Endothelial cell (in vitro differentiated cells): ENCODE results near the gene ZNF652. TPM values are rescaled to one million over a fixed set of nuclear protein-coding genes. Genes with fewer than 3 reads are reported as not detected.
"Not testable (repeated sequence)": the region's sequence is repeated elsewhere in the genome, so short reads cannot be mapped to it uniquely, and the experiment has no call there.

Source experiments
- DNase-seq: peaks from one replicate; pipeline ENCODE4 v3.0.0; 2021; ENCODE audit warnings: low spot score
- H3K27ac Mint-ChIP-seq: one replicate; pipeline ENCODE4 v1.8.0; 2021; ENCODE audit warnings: mixed read lengths, inconsistent platforms; ENCODE audit not compliant: unreplicated experiment
- H3K27me3 Mint-ChIP-seq: one replicate; pipeline ENCODE4 v1.8.0; 2021; ENCODE audit warnings: mild to moderate bottlenecking, moderate library complexity, mixed read lengths, inconsistent platforms; ENCODE audit not compliant: unreplicated experiment
- H3K36me3 Mint-ChIP-seq: one replicate; pipeline ENCODE4 v1.8.0; 2021; ENCODE audit warnings: mild to moderate bottlenecking, low read depth, mixed read lengths, inconsistent platforms; ENCODE audit not compliant: unreplicated experiment
- H3K4me1 Mint-ChIP-seq: one replicate; pipeline ENCODE4 v1.8.0; 2021; ENCODE audit warnings: mild to moderate bottlenecking, mixed read lengths, inconsistent platforms; ENCODE audit not compliant: unreplicated experiment
- H3K4me3 Mint-ChIP-seq: one replicate; pipeline ENCODE4 v1.8.0; 2021; ENCODE audit warnings: mild to moderate bottlenecking, mixed read lengths, inconsistent platforms; ENCODE audit not compliant: unreplicated experiment
- H3K9me3 Mint-ChIP-seq: one replicate; pipeline ENCODE4 v1.8.0; 2021; ENCODE audit warnings: mixed read lengths, inconsistent platforms; ENCODE audit not compliant: unreplicated experiment
- total RNA-seq: library from RNA; stranded (reverse); fragmentation: NEBNext Ultra II Directional; extraction: Animal tissue kit (Norgen Biotek cat#: 25700); gene quantifications from one replicate; pipeline ENCODE4 v1.2.1, GENCODE V29; 2021; ENCODE audit not compliant: unreplicated experiment
- TF ChIP-seq, protein P1 (sequence below): fragments of 200-600 bp; sonication (generic); IDR thresholded peaks from one replicate; pipeline ENCODE4 v1.5.0; 2021; ENCODE audit warnings: antibody characterized with exemption; ENCODE audit not compliant: unreplicated experiment

ZNF652 gene
- total RNA-seq, 1 donor from 2014 or later: 36.0 TPM

DNA sequence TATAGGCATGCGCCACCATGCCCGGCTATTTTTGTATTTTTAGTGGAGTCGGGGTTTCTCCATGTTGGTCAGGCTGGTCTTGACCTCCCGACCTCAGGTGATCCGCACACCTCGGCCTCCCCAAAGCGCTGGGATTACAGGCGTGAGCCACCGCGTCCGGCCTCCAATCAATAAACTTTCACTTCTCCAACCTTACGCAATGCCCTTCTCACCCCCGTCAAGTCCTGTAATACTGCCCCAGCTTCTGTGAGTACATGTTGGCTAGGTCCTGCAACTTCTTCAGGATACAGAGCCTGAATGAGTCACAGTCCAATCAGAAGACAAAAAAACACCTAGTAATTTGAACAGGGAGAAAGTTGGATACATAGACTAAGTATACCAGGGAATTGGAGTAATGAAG lies 84.4 kb downstream of the ZNF652 start:
- no peak for DNase-seq
- H3K4me1 Mint-ChIP-seq: no peaks in the 10 kb centered on the region
- no peaks in the 10 kb centered on the region for H3K36me3 Mint-ChIP-seq
- H3K4me3 Mint-ChIP-seq: no peak overlapping the region
- H3K9me3 Mint-ChIP-seq: no peaks in the 10 kb centered on the region
- TF ChIP-seq, protein P1, sequence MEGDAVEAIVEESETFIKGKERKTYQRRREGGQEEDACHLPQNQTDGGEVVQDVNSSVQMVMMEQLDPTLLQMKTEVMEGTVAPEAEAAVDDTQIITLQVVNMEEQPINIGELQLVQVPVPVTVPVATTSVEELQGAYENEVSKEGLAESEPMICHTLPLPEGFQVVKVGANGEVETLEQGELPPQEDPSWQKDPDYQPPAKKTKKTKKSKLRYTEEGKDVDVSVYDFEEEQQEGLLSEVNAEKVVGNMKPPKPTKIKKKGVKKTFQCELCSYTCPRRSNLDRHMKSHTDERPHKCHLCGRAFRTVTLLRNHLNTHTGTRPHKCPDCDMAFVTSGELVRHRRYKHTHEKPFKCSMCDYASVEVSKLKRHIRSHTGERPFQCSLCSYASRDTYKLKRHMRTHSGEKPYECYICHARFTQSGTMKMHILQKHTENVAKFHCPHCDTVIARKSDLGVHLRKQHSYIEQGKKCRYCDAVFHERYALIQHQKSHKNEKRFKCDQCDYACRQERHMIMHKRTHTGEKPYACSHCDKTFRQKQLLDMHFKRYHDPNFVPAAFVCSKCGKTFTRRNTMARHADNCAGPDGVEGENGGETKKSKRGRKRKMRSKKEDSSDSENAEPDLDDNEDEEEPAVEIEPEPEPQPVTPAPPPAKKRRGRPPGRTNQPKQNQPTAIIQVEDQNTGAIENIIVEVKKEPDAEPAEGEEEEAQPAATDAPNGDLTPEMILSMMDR: no peak
- H3K27ac Mint-ChIP-seq: no peak overlapping the region
- no peaks in the 10 kb centered on the region for H3K27me3 Mint-ChIP-seq

DNA sequence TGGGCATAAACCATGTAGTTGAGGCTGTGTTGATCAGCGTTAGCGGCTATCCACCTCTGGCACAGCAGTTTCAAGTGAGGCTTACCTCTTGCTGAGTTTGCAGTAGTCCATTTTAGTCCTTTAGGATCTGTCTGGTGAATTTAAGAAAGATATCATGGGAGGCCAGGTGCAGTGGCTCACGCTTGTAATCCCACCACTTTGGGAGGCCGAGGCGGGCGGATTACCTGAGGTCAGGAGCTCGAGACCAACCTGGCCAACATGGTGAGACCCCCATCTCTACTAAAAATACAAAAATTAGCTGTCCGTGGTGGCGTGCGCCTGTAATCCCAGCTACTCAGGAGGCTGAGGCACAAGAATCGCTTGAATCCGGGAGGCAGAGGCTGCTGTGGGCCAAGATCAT lies 86.1 kb downstream of the ZNF652 start:
- not testable (repeated sequence) for H3K9me3 Mint-ChIP-seq, DNase-seq

DNA sequence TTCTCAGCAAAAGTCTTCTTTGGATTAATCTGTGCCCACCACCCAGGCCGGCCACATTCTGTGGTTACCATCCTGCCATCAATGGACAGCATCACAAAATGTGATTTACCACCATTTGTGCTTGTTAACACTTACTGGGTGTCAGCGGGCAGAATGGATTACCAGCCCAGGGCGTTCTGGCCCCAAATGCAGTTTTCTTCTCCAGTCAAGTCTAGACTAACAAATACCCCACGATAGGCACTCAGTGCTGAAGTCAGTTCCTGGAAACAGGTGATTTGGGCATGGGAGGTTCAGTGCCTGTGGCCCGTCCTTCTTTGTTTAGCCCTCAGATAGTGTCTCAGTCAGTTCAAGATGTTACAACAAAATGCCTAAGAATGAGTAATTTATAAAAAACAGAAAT lies 92.7 kb downstream of the ZNF652 start:
- TF ChIP-seq, protein P1: no peak
- H3K36me3 Mint-ChIP-seq: no peaks in the 10 kb centered on the region
- H3K4me1 Mint-ChIP-seq: no peaks in the 10 kb centered on the region
- H3K27me3 Mint-ChIP-seq: peaks cover 2% of the 10 kb centered on the region
- no peaks in the 10 kb centered on the region for H3K9me3 Mint-ChIP-seq
- no peak overlapping the region for H3K4me3 Mint-ChIP-seq
- H3K27ac Mint-ChIP-seq: no peak overlapping the region
- DNase-seq: no peak

More for the DNA sequence above, 86.1 kb downstream of the ZNF652 start:
- H3K36me3 Mint-ChIP-seq, H3K27me3 Mint-ChIP-seq, H3K4me1 Mint-ChIP-seq, H3K4me3 Mint-ChIP-seq, H3K27ac Mint-ChIP-seq: not testable (repeated sequence)

DNA sequence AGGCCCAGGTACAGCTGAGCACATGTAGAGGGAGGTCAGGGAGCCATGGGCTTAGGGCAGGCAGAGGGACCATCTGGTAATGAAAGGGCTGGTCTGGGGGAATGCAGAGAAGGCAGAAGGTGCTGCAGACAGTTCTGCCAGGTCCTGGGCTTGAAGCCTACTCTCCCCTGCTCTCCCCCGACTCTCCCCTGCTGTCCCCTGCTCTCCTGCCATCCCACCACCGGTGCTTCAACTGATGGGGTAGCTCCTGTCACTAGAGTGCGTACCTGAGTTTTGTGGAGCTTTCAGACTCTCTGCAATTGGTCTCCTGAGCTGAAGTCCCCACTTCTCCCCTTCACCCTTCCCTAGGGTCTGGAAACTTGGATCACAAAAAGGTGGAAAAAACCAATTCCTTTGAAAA lies 94.1 kb downstream of the ZNF652 start:
- no peak for DNase-seq
- H3K27me3 Mint-ChIP-seq: peaks cover 2% of the 10 kb centered on the region
- TF ChIP-seq, protein P1: no peak
- H3K36me3 Mint-ChIP-seq: no peaks in the 10 kb centered on the region
- no peak overlapping the region for H3K4me3 Mint-ChIP-seq
- no peaks in the 10 kb centered on the region for H3K9me3 Mint-ChIP-seq
- H3K27ac Mint-ChIP-seq: no peak overlapping the region
- no peaks in the 10 kb centered on the region for H3K4me1 Mint-ChIP-seq

DNA sequence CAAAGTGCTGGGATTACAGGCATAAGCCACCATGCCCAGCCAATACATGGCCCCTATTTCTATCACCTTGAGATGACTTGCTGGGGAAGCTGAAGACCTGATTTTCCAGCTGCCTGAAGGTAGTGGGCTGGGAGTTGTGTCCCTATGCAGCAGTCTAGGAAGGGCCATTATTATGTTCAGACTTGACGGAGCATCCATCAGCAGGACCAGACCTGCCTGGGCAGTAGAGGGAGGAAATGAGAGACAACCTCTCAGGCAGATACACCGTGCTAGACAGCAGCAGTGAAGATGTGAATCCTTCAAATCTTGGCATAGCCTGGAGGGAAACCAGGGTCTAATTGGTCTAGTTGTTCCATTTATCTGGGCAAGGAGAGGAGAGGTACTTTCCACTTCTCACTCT lies 95.8 kb downstream of the ZNF652 start:
- Mint-ChIP-seq H3K4me1 (no peaks in the 10 kb centered on the region), H3K36me3 (no peaks in the 10 kb centered on the region), H3K27ac (no peak overlapping the region), H3K9me3 (no peaks in the 10 kb centered on the region), H3K27me3 (peaks cover 4% of the 10 kb centered on the region), H3K4me3 (no peak overlapping the region)
- no peak for DNase-seq
- TF ChIP-seq, protein P1: no peak

DNA sequence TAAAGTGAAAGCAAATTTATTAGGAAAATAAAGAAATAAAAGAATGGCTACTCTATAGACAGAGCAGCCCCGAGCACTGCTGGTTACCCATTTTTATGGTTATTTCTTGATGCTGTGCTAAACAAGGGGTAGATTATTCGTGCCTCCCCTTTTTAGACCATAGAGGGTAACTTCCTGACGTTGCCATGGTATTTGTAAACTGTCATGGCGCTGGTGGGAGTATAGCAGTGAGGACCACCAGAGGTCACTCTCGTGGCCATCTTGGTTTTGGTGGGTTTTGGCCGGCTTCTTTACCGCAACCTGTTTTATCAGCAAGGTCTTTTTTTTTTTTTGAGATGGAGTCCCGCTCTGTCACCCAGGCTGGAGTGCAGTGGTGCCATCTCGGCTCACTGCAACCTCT lies 100.5 kb downstream of the ZNF652 start:
- H3K4me1 Mint-ChIP-seq, H3K4me3 Mint-ChIP-seq, H3K36me3 Mint-ChIP-seq, H3K9me3 Mint-ChIP-seq, H3K27me3 Mint-ChIP-seq, DNase-seq, H3K27ac Mint-ChIP-seq: not testable (repeated sequence)
